Stimulated activated CD4-positive, alpha-beta T cell treated with anti-CD3 and anti-CD28 coated beads, Interleukin-1b, Interleukin-23, amount 100 ng/mL, for 24 hours (primary cell): Measurements from ENCODE around the gene PADI6.

Source experiments
- DNase-seq, 4 experiments: peaks; one replicate each; pipeline ENCODE4 v3.0.0-alpha.2; 2020; ENCODE audit warnings: low read depth in 4 of 4, low spot score in 1 of 4

The PADI6 gene

DNA sequence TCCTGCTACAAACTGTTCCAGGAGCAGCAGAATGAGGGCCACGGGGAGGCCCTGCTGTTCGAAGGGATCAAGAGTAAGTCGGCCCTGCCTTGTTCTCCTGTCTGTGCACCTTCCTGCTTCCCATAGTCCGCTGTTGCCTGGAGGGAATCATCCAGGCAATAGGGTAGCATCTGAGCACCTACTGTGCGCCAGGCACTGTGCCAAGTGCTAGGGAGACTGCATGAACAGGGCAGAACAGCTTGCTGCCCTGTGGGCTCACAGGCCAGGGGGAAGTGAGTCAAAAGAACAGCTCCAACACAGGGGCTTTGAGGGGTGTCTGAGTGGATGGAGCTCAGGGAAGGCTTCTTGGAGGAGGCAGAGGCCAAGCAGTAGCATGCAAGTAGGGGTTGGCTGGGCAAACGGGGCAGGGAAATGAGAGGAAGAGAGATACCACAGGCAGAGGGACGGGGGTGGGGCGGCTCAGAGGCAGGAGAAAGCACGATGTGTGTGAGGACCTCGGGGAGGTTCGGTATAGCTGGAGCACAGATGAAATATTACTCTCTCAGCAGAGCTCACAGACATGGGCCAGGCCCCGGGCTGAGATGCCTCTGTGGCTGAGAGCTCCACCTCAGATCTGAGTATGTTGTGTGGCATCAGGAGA lies 15.5 kb upstream of the PADI6 start:
- peak in 2 of 4 experiments; percentile 4 to 5 for DNase-seq

GRCh38 chr1:17358557-17358956 lies 13.4 kb upstream of the PADI6 start:
- no peak for DNase-seq

DNA sequence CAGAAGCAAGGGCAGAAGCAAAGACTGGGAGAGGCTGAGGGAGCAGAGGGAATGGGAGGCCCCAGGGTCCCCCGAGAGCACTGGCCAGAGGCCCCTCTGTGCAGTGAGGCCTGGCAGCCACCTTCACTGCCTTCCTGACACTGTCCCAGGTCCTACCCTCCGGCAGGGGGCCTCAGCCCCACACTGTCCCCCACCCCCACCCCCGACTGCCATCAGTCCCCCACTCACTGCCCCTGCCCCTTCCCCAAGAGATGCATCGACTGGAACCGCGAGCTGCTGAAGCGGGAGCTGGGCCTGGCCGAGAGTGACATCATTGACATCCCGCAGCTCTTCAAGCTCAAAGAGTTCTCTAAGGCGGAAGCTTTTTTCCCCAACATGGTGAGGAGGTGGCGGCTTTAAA lies 13.0 kb upstream of the PADI6 start:
- no peak for DNase-seq

DNA sequence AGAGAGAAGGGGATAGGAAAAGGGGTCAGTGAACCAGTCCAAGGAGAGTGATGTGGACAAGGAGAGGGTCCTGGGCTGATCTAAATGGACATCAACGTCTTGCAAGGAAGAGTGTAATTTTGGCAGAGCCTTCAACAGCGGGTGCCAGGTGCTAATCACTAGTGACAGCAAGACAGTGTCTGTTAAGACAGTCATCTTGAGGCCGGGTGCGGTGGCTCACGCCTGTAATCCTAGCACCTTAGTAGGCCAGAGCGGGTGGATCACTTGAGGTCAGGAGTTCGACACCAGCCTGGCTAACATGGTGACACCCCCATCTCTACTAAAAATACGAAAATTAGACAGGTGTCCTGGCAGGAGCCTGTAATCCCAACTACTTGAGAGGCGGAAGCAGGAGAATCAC lies 12.2 kb upstream of the PADI6 start:
- DNase-seq = no peak

DNA sequence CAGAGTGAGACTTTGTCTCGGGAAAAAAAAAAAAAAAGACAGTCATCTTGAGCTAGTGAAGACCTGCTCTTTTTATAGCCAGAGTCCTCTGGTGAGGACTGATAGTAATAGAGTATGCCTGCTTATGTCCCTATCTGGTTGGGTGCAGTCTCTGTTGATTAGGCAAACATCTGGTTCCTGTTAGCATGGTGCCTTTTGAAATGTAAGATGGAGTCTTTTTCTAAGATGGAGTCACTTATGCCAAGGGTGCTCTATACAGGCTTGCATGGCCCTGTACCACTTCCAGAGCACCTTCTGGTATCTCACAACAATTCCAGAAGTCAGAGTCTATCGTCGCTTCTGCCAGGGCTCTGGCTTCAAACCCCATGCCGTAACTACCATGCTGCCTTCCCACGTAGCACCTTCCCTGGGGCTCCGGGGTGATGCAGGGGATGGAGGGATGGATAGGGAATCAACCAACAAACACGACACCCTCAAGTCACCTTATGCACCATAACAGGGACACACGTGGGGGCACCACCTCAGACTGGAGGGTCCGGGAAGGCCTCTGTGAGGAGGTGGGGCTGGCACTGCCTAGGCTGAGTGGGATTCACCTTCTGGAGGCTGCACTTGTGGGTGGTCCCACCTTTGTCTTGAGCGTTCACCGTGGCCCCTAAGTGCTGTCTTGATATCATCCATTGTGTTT lies 11.6 kb upstream of the PADI6 start:
- no peak for DNase-seq

GRCh38 chr1:17361687-17362086 lies 10.3 kb upstream of the PADI6 start:
- DNase-seq = no peak

- DNase-seq = no peak
Measured at GRCh38 chr1:17363351-17363750, 8.6 kb upstream of the PADI6 start.

DNA sequence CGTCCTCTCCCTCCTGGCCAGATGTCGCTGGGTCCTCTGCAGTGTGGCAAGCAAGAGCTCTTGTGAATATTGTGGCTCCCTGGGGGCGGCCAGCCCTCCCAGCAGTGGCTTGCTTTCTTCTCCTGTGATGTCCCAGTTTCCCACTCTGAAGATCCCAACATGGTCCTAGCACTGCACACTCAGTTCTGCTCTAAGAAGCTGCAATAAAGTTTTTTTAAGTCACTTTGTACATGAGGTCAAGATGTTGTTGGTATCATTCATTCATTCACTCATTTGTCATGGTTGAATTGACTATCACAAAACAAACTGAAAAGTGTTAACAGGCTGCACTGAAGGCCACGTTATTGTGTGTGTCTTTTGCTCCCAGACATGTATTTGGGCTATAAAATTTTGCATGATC lies 8.2 kb upstream of the PADI6 start:
- DNase-seq = no peak

DNA sequence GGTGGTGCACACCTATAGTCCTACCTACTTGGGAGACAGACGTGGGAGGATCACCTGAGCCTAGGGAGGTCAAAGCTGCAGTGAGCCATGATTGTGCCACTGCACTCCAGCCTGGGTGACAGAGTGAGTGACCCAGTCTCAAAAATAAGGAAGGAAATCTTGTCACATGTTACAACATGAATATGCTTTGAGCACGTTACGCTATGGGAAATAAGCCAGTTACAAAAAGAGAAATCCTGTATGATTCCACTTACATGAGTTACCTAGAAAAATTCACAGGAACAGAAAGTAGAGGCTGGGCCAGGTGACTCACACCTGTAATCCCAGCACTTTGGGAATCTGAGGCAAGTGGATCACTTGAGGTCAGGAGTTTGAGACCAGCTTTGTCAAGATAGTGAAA lies 6.7 kb upstream of the PADI6 start:
- no peak for DNase-seq

GRCh38 chr1:17369466-17369865 lies 2.5 kb upstream of the PADI6 start:
- no peak for DNase-seq

GRCh38 chr1:17370618-17371017 lies 1.4 kb upstream of the PADI6 start:
- no peak for DNase-seq

- DNase-seq = no peak
Measured at GRCh38 chr1:17372955-17373354, 959 bp downstream of the PADI6 start.

GRCh38 chr1:17375651-17376050 lies 3.7 kb downstream of the PADI6 start:
- DNase-seq = no peak

GRCh38 chr1:17377325-17377953 lies 5.4 kb downstream of the PADI6 start:
- no peak for DNase-seq

DNA sequence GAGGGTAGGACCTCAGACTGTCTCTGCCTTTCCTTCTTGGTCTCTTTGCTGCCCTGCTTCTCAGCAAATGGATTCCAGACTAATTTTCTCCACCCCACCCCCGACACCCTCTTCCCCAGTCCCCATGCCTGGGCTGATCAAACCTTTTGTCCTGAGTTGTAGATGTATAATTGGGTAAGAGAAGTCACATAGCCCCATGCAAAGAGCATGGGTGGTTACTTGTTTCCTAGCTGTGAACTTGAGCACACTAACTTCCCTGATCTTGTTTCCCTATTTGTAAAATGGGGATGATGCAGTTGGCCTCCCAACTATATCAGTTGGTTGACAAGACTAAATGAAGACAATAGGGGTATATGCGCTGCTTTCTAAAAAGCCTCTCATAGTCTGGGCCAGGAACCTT lies 9.2 kb downstream of the PADI6 start:
- DNase-seq = no peak

GRCh38 chr1:17392199-17392740 lies 20.3 kb downstream of the PADI6 start:
- no peak for DNase-seq

DNA sequence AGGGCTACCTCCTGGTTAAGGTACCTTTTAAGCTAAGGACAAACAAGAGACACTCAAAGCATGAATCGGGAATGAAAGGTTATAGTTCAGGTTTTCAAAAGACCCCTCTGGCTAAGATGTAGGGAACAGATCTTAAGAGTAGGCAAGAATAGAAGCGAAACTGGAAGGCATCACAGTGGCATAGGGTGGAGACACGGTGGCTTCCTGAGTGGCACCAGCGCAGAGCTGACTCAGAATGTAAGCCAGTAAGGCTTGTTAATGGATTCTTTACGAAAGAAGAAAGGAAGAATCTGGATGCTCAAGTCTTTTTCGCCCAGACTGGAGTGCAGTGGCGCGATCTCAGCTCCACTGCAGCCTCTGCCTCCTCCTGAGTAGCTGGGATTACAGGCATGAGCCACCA lies 21.2 kb downstream of the PADI6 start:
- no peak for DNase-seq

DNA sequence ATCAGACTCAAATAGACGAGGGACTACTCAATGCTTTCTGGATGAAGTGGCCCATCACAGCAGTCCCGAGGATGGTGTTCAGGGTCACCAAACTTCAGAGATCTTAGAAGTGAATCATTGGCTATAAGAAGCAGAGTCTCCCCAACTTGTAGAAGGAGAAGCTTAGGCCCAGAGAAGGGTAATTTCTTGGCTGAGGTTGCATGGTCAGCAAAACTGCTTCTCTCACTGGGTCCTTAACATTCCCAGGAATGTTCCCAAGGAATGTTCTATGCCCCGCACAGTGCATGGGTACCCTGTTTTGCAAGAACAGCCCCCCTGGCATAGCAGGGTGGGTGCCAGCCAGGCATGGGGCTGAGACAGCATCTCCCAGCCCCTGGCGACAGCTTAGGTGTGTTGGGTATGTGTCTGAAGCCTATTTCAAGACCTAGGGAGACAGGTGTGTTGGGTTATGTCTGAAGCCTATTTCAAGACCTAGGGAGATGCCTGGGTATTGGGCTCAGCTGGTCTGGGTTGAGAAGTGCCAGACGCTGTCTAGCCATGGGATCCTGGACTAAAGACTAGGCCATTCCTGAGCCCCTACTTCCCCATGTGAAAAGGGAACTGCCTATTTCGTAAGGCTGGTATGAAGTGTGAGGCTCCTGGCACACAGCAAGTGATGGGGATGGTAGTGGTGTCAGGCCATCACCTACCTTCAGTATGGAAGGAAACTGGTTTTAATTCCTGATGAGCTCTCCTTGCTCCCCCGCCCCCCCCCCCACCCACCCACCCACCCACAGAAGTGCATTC lies 26.1 kb downstream of the PADI6 start:
- DNase-seq = no peak

DNA sequence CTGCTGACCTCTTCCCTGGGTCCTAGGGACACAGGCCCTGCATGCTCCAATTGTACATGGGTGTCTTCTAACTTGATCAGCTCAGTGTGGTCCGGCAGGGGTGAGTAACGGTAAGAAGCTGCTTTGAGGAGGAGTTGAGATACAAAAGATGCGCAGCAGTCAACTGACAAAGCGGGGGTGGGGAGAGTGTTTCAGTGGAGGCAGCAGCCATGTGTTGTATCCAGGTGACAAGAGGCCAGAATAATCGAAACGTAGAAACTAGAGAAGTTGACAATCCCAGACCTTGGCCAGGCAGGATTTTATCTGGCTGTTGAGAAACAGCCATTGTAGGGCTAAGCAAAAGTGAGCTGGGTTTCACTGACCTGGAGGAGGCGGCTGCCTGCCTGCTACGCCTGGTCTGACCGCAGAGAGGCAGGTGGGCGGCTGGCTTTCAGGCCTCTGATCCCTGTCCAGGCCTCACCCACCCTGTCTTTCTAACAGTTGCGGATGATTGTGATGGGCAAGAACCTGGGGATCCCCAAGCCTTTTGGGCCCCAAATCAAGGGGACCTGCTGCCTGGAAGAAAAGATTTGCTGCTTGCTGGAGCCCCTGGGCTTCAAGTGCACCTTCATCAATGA lies 28.8 kb downstream of the PADI6 start:
- DNase-seq = no peak

DNA sequence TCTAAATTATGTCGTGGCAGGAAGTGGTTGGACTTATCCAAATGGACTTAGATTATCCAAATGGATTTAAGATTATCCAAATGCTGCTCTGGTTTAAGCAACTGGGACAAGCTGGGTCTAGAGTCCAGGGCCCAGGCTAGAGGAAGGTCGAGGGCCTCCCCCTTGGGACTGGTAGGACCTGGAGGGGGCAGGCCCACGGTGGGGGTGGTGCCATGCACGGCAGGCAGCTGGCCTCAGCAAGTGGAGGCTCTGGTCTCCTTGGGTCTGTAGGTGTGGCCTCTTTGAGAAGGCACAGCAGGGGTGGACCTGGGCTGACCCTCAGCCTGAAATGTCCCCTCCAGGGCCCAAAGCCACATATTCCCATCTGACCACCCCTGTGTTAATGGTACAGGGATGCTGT lies 29.8 kb downstream of the PADI6 start:
- DNase-seq = no peak

GRCh38 chr1:17403081-17403480 lies 31.1 kb downstream of the PADI6 start:
- no peak for DNase-seq
